ENCODE measurements around the gene ASAP2.

The ASAP2 gene

DNA sequence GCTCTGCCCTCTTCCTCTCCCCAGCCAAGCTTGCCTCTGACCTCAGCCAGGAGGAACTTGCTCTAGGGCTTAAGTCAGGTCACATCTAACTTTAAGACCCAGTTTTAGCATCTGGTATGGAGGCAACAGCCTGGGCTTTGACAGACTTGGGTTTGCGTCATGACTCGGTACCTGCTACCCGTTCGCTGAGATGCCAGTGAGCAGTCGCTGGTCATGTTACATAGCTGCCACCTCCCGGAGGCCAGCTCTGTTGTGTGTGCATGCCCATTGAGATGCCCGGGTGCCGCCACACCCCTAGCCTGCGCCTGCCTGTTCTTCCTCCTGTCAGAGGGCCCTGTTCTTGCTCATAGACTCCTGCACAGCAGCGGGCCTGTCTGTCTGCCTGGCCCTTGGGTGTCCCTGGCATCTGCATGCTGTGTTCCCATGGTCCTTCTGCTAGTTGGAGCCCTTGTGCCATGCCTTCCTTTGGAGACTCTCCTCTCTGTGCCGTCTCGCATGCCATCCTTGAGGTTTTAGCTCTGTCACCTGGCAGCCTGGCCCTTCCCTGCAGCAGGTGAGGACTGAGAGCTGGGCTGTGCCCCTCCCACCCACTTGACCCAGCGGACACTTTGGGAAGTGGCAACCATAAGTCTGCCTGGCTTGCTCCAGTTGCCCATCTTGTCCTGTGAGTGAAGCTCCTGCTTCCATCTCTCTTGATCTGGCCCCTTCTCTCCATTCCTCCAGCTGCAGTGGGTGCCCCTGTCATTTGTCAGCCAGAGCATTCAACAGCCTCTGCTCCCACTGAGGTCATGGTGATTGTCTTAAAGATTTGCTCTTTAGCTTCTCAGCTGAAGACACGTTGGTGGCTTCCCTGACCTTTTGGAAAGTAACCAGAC lies 24.9 kb downstream of the ASAP2 start:
- Histone ChIP-seq H3K9me3 (no peaks in the 10 kb centered on the region), H3K4me1 (ENCODE audit: control insufficient read depth in 1 of 2, insufficient read depth in 1 of 2, low read depth in 1 of 2, low read length in 1 of 2) (peaks cover 18 to 26% of the 10 kb centered on the region in 2 experiments), H3K27ac (peak overlapping the region; percentile 26), H3K27me3 (peaks cover 42% of the 10 kb centered on the region), H3K4me3 (ENCODE audit: low read depth in 1 of 2, low read length in 1 of 2) (no peak overlapping the region), H3K36me3 (no peaks in the 10 kb centered on the region)
- TF ChIP-seq, protein P1, sequence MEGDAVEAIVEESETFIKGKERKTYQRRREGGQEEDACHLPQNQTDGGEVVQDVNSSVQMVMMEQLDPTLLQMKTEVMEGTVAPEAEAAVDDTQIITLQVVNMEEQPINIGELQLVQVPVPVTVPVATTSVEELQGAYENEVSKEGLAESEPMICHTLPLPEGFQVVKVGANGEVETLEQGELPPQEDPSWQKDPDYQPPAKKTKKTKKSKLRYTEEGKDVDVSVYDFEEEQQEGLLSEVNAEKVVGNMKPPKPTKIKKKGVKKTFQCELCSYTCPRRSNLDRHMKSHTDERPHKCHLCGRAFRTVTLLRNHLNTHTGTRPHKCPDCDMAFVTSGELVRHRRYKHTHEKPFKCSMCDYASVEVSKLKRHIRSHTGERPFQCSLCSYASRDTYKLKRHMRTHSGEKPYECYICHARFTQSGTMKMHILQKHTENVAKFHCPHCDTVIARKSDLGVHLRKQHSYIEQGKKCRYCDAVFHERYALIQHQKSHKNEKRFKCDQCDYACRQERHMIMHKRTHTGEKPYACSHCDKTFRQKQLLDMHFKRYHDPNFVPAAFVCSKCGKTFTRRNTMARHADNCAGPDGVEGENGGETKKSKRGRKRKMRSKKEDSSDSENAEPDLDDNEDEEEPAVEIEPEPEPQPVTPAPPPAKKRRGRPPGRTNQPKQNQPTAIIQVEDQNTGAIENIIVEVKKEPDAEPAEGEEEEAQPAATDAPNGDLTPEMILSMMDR (IDR thresholded peaks at IDR 0.05), result no peak

DNA sequence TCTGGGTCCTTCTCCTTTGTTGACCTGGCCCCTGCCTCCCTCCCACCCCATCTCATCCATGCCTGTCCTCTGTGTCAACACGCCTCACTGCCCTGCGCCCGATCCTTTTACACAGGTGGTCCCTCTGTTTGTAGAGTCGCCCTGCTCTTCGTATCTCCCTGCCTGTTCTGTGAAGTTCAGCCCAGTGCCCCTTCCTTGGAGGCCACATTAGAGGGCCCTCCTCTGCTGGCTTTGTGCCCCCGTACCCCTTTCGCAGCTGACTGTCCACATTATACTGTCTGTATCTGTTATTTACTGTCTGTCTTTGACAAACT lies 25.5 kb downstream of the ASAP2 start:
- peaks cover 18 to 26% of the 10 kb centered on the region in 2 experiments for H3K4me1 ChIP-seq (ENCODE audit: control insufficient read depth in 1 of 2, insufficient read depth in 1 of 2, low read depth in 1 of 2, low read length in 1 of 2)

DNA sequence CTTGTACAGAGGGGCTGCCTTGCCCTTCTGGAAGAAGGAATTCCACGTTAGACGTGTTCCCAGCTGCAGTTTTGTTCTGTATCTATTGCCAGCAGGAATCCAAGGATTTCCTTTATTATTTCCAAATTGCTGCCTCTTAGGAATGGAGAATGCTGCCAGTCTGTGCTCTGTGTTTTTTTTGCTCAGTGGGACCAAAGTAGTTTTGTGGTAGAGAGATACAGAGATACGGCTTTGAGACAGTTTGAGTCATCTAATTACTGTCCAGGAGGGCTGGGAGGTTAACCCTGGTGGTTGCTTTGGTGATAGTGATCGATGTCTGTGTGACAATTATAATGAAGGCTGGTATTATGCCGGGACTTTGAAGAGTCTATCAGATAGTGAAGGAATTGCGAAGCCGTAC lies 26.3 kb downstream of the ASAP2 start:
- Histone ChIP-seq H3K27ac (no peak overlapping the region), H3K4me1 (ENCODE audit: control insufficient read depth in 1 of 2, insufficient read depth in 1 of 2, low read depth in 1 of 2, low read length in 1 of 2) (peaks cover 18 to 26% of the 10 kb centered on the region in 2 experiments), H3K9me3 (no peaks in the 10 kb centered on the region), H3K36me3 (no peaks in the 10 kb centered on the region), H3K4me3 (ENCODE audit: low read depth in 1 of 2, low read length in 1 of 2) (no peak overlapping the region), H3K27me3 (peaks cover 42% of the 10 kb centered on the region)
- TF ChIP-seq, protein P1 (IDR thresholded peaks at IDR 0.05), result no peak

More for the DNA sequence above, 25.5 kb downstream of the ASAP2 start:
- H3K27me3 ChIP-seq, result peaks cover 42% of the 10 kb centered on the region
- H3K27ac ChIP-seq, result no peak overlapping the region
- H3K36me3 ChIP-seq, result no peaks in the 10 kb centered on the region
- TF ChIP-seq, protein P1 (IDR thresholded peaks at IDR 0.05), result no peak
- no peak overlapping the region for H3K4me3 ChIP-seq (ENCODE audit: low read depth in 1 of 2, low read length in 1 of 2)
- H3K9me3 ChIP-seq, result no peaks in the 10 kb centered on the region

DNA sequence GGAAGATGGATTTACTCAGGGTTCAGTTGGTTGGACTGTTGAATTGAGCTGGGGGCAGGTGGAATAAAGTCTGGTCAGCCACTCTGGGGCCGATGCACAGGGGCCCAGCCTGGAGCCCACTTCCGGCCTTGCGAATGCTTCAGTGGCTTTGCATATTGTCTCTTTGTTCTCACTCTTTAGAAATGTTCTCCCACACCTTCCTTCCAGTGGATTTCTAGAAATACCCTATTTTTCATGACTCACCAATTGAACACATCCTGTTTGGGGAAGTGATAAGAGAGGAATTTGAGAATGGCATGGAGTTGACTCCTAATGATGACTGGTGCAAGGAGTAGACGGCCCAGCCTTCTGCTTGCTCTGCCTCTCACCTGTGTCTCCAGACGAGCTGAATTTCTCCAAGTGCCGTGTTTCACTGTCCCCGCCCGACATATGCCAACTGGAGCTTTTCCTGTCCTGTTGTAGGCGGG lies 28.1 kb downstream of the ASAP2 start:
- Histone ChIP-seq H3K36me3 (no peaks in the 10 kb centered on the region), H3K4me1 (ENCODE audit: control insufficient read depth in 1 of 2, insufficient read depth in 1 of 2, low read depth in 1 of 2, low read length in 1 of 2) (peaks cover 25 to 38% of the 10 kb centered on the region in 2 experiments), H3K4me3 (ENCODE audit: low read depth in 1 of 2, low read length in 1 of 2) (no peak overlapping the region), H3K9me3 (no peaks in the 10 kb centered on the region), H3K27me3 (peaks cover 32% of the 10 kb centered on the region), H3K27ac (no peak overlapping the region)
- TF ChIP-seq, protein P1 (IDR thresholded peaks at IDR 0.05), result no peak

DNA sequence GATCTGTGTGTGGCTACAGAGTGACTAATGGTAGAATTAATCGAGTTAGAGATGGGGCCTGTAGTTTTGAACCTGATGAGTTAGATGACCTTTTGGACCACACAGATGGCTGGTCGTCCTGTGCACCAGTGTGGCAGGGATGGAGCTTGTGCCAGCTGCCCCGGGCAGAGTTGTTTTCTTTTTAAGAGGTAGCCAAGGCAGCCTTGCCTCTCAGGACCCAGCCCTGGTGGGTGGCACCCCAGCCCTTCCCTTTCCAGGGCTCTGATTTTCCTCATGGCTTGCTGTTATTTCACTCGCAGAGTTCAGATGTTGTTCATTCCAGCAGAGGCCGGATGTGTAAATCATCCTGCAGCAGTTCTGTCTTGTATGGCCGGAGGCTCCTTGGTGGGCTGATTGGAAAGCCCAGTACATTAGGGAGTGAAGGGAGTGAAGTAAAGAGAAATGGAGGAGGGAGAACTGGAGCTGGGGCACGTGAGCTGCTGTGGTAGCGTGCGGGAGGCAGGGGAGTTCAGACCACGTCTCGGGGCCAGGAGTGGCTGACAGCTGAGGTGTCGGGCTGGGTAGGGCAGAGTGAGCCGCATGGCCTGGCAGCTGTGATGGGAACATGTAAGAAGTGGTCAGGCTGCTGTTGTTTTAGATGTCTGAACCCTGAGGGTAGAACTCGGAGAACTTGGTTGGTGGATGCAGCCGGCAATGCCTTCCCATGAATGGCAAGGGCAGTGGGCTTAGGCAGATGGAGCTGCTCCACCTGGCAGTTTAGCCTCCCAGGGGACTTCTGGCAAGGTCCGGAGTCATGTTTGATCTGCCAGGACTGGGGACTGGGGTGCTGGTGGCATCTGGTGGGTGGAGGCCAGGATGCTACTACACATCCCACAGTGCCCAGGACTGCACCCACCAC lies 28.8 kb downstream of the ASAP2 start:
- TF ChIP-seq, protein P1 (IDR thresholded peaks at IDR 0.05), result no peak
- Histone ChIP-seq H3K36me3 (no peaks in the 10 kb centered on the region), H3K27me3 (peaks cover 25% of the 10 kb centered on the region), H3K9me3 (no peaks in the 10 kb centered on the region), H3K4me3 (ENCODE audit: low read depth in 1 of 2, low read length in 1 of 2) (no peak overlapping the region), H3K27ac (no peak overlapping the region), H3K4me1 (ENCODE audit: control insufficient read depth in 1 of 2, insufficient read depth in 1 of 2, low read depth in 1 of 2, low read length in 1 of 2) (peaks cover 22 to 31% of the 10 kb centered on the region in 2 experiments)
